Aorta (tissue), 4 donors: ENCODE measurements around the gene PDHA1. TPM values are rescaled to one million over a fixed set of nuclear protein-coding genes. Genes with fewer than 3 reads are reported as not detected.

Experiments used
- polyA plus RNA-seq, 2 donors: library from polyadenylated mRNA; stranded (reverse); fragments of 200-250 nt; gene quantifications; one replicate each; pipeline ENCODE4 v1.2.3, GENCODE V29; 2013
- total RNA-seq, 2 donors: library from RNA; stranded (reverse); fragmentation: NEBNext Ultra II Directional; extraction: Animal tissue kit (Norgen Biotek cat#: 25700); gene quantifications; one replicate each; pipeline ENCODE4 v1.2.1, GENCODE V29; 2021
- donor health status: healthy with polysubstance abuse.
- donor health status: Bipolar disorder and iron deficiency.
- donor health status: DM: no; HTN: no; CAD: no.
- donor health status: DM: yes; HTN: yes; CAD: no.

The PDHA1 gene
- total and polyA plus RNA-seq, 4 donors: 64.5 to 150 (median 99.2) TPM

Other genes starting within 250 kb of the PDHA1 start
- 1 to 10 TPM; 1.7 to 4.3 TPM for gene ADGRG2, start 221.5 kb upstream of the PDHA1 start, total RNA-seq
- gene ADGRG2, start 221.5 kb upstream of the PDHA1 start, polyA plus RNA-seq: under 1 TPM; 0.41 to 0.50 TPM
- under 1 TPM in 1 of 2 donors, not detected in 1; 0.16 TPM for gene MAP3K15, start 171.6 kb downstream of the PDHA1 start, total RNA-seq
- gene MAP3K15, start 171.6 kb downstream of the PDHA1 start, polyA plus RNA-seq: under 1 TPM in 1 of 2 donors, not detected in 1; 0.33 TPM